HFF-Myc (cell line): ENCODE data around the gene C5AR2.

Source experiments
- DNase-seq: peaks from one replicate; pipeline ENCODE4 v3.0.0-alpha.2; 2011; ENCODE audit warnings: low read depth; ENCODE audit errors: extremely low read depth
- H3K4me3 ChIP-seq: replicated peaks from 2 replicates; pipeline ENCODE4 v1.5.1; 2011; ENCODE audit warnings: low read depth, mild to moderate bottlenecking, control low read depth, low read length
- CTCF ChIP-seq: IDR thresholded peaks from 2 replicates; pipeline ENCODE4 v1.5.1; 2012; ENCODE audit warnings: mild to moderate bottlenecking, low read depth, low read length, control low read depth; ENCODE audit errors: missing control alignments

Gene C5AR2

GRCh38 chr19:47389150-47389556, 57.2 kb downstream of the C5AR2 start:
- DNase-seq: no peak
- TF ChIP-seq CTCF: no peak
- H3K4me3 ChIP-seq: no peak overlapping the region

GRCh38 chr19:47390533-47391488, 58.8 kb downstream of the C5AR2 start:
- TF ChIP-seq CTCF: no peak
- DNase-seq: no peak
- no peak overlapping the region for H3K4me3 ChIP-seq

- peak; percentile 33 for DNase-seq
- peak; percentile 95 for TF ChIP-seq CTCF
Observed at GRCh38 chr19:47391510-47392223, 59.7 kb downstream of the C5AR2 start.

More at GRCh38 chr19:47391510-47392223, 59.7 kb downstream of the C5AR2 start:
- no peak overlapping the region for H3K4me3 ChIP-seq
